PFSK-1 (cell line): ENCODE data around the gene FAM222B.

Experiments used
- FOXP2 ChIP-seq: optimal IDR thresholded peaks from 2 replicates; pipeline ENCODE3; 2011; ENCODE audit warnings: borderline replicate concordance, control low read depth, inconsistent platforms; ENCODE audit not compliant: insufficient read depth; ENCODE audit errors: extremely low read length, extremely low read depth
- POLR2AphosphoS5 ChIP-seq: IDR thresholded peaks from 2 replicates; pipeline ENCODE4 v1.6.1; 2012; ENCODE audit warnings: low read depth, mild to moderate bottlenecking, control low read depth, low read length, moderate library complexity
- REST ChIP-seq, 2 experiments: IDR thresholded peaks; 2 replicates each; pipeline versions ENCODE4 v1.6.1 to v1.8.0; 2011 to 2012; ENCODE audit warnings: low read depth in 2 of 2, low read length in 2 of 2, control low read depth in 1 of 2, inconsistent platforms in 1 of 2, mild to moderate bottlenecking in 1 of 2, moderate library complexity in 1 of 2; ENCODE audit not compliant: insufficient read depth in 1 of 2
- SIN3A ChIP-seq: IDR thresholded peaks from 2 replicates; pipeline ENCODE4 v1.6.1; 2012; ENCODE audit warnings: mild to moderate bottlenecking, low read length, moderate library complexity, borderline replicate concordance; ENCODE audit not compliant: insufficient read depth
- TAF1 ChIP-seq: IDR thresholded peaks from 2 replicates; pipeline ENCODE4 v1.6.1; 2012; ENCODE audit warnings: low read length, control low read depth, borderline replicate concordance; ENCODE audit not compliant: insufficient read depth

FAM222B gene

GRCh38 chr17:28760601-28761562, 81.7 kb downstream of the FAM222B start:
- TF ChIP-seq REST (IDR thresholded peaks at IDR 0.05; ENCODE audit: insufficient read depth in 1 of 2, low read depth in 2 of 2, low read length in 2 of 2) = peak in 1 of 2 experiments; percentile 60; a peak in 1 of 4 replicates
- no peak for TF ChIP-seq POLR2AphosphoS5

GRCh38 chr17:28759256-28759865, 83.2 kb downstream of the FAM222B start:
- TF ChIP-seq SIN3A = no peak
- TF ChIP-seq POLR2AphosphoS5 = no peak
- no peak for TF ChIP-seq REST (IDR thresholded peaks at IDR 0.05; ENCODE audit: insufficient read depth in 1 of 2, low read depth in 2 of 2, low read length in 2 of 2)
- TF ChIP-seq TAF1 = no peak
- no peak for TF ChIP-seq FOXP2

- TF ChIP-seq POLR2AphosphoS5 (no peak), SIN3A (no peak), FOXP2 (no peak)
Measured at GRCh38 chr17:28758411-28759121, 84.0 kb downstream of the FAM222B start.

GRCh38 chr17:28756049-28756804, 86.4 kb downstream of the FAM222B start:
- TF ChIP-seq REST (IDR thresholded peaks at IDR 0.05; ENCODE audit: insufficient read depth in 1 of 2, low read depth in 2 of 2, low read length in 2 of 2) (no peak), TAF1 (no peak), POLR2AphosphoS5 (no peak), SIN3A (no peak), FOXP2 (no peak)

- TF ChIP-seq POLR2AphosphoS5 (no peak), SIN3A (no peak)
Measured at GRCh38 chr17:28755486-28755885, 87.1 kb downstream of the FAM222B start.
